ENCODE data around the gene NAV1.

DNA sequence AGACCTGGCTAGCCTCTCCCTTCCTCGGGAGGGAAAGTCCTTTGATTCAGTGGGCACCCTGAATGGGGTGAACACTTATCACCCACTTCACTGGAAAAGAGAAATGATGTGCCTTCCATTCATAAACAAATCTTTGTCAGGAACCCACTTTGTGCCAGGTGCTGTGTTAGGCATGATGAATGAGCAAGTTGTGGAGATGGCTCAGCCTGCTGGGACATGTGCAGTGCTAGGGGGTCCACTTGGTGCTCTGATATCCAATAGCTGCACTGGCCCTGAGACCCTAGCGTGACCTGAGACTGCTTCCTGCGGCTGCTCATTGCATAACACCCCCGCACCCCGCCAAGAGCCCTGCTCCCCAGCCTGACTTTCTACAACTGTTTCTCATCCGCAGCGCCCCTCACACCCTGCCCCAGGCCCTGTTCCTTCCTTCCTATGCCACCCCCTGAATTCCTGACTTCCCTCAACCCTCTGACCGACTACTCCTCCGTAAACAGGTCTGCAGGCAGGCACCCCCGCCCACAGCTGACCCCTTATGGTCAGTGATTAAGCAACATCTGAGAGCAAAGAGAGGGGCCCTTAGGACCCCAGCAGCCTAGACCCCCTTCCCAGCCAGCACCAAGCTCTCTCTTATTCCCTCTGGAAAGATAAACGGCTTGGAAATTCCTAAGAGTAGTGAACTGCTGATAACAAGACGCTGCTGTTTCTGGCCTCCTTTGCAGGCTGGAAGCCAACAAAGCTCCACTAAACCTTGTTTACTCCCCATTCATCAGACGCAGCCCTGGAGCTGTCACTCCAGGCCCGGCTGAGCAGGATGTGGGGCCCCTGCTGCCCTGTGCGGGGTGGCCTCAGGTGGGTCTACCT lies 44.9 kb upstream of the NAV1 start:
- TF ChIP-seq POLR2AphosphoS5 (IDR thresholded peaks at IDR 0.05; ENCODE audit: low read depth, low read length) = no peak
- TF ChIP-seq, protein P1, sequence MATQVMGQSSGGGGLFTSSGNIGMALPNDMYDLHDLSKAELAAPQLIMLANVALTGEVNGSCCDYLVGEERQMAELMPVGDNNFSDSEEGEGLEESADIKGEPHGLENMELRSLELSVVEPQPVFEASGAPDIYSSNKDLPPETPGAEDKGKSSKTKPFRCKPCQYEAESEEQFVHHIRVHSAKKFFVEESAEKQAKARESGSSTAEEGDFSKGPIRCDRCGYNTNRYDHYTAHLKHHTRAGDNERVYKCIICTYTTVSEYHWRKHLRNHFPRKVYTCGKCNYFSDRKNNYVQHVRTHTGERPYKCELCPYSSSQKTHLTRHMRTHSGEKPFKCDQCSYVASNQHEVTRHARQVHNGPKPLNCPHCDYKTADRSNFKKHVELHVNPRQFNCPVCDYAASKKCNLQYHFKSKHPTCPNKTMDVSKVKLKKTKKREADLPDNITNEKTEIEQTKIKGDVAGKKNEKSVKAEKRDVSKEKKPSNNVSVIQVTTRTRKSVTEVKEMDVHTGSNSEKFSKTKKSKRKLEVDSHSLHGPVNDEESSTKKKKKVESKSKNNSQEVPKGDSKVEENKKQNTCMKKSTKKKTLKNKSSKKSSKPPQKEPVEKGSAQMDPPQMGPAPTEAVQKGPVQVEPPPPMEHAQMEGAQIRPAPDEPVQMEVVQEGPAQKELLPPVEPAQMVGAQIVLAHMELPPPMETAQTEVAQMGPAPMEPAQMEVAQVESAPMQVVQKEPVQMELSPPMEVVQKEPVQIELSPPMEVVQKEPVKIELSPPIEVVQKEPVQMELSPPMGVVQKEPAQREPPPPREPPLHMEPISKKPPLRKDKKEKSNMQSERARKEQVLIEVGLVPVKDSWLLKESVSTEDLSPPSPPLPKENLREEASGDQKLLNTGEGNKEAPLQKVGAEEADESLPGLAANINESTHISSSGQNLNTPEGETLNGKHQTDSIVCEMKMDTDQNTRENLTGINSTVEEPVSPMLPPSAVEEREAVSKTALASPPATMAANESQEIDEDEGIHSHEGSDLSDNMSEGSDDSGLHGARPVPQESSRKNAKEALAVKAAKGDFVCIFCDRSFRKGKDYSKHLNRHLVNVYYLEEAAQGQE (IDR thresholded peaks at IDR 0.05; ENCODE audit: insufficient read depth in 1 of 2, low read depth in 2 of 2, low read length in 2 of 2) = no peak
- TF ChIP-seq SIN3A (IDR thresholded peaks at IDR 0.05; ENCODE audit: borderline replicate concordance, insufficient read depth, low read length) = no peak
